Erythroblast (primary cell): Measurements from ENCODE around the gene SPATA19.

Experiments used
- DNase-seq, 2 experiments: peaks; one replicate each; lab custom pipeline; 2025; lab: John Stamatoyannopoulos, UW
- GATA1 ChIP-seq: IDR thresholded peaks from 2 replicates; pipeline ENCODE4 v1.6.1; 2011; ENCODE audit warnings: low read depth, mild to moderate bottlenecking, control low read depth, low read length, moderate library complexity
- POLR2A ChIP-seq: IDR thresholded peaks from 2 replicates; pipeline ENCODE4 v1.6.1; 2011; ENCODE audit warnings: mild to moderate bottlenecking, low read length

The SPATA19 gene

DNA sequence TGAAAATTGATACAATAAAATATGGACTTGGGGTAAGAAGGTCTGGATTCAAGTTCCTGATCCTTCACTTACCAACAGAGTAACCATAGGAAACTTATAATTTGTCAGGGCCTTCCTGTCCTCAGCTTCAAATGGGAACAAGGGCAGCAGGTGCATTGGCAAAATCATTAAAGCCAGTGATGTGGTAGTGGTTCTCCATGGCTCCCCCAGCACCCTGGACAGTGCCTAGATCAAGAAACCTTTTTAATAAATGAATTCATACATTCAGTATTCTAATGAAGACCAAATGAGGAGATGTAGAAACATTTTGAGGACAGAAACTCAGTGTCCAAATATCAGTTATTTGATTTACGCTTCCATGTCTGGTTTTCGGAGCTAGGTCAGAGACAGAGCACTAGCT is 51.1 kb downstream of the SPATA19 start:
- DNase-seq = no peak
- no peak for TF ChIP-seq POLR2A
- no peak for TF ChIP-seq GATA1

DNA sequence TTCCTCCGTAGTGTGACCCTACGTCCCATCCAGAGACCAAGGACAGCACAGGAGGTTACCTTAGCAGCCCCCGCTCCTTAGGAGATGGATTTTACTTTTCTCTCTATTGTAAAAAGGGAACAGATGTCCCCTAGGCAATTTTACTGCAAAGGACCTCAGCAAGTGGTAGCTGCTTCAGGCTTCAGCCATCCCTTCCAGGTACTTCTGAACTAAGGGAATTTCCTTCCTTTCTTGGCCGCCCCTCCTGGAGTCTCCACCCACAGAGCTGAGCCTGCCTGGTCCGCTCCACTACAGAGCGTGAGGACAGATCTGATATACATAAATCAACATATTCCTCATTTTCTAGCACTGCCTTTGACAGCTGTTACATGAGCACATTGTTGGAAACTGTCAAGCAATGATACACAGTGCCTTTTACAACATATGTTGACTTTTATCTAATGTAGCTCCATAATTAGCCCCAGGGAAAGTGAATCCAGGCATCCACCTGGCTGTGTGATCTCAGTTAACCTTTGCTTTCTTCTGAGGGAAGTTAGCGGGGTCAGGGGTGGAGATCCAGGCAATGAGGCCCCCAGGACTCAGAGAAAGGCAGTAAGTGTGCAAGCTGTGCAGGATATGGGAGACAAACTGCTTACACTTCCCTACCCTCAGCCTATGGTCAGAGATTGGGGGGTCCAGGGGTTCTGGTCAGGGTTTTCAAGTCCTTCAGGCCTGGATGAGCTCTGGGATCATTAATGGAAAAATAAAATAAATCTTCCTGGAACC is 51.9 kb downstream of the SPATA19 start:
- no peak for DNase-seq
- no peak for TF ChIP-seq GATA1

DNA sequence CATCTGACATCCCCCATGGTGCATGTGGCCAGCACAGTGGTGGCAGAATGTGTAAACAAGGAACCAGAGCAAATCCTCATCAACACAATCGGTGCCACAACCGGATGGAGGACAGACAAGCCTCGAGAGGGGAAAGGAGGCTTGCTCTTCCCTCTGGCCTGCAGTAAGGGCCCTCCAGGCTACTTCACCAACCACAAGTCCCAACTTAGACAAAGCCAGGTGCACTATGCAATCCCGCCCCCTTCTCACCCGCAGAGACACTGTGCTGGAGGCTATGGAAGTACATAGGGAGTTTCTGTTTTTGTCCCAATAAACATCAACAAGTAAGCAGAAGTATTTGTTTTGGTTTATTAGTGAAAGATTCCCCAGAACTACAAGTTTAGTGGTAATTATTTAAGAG is 54.3 kb downstream of the SPATA19 start:
- DNase-seq = no peak
- TF ChIP-seq POLR2A (no peak), GATA1 (no peak)
